Transverse colon (tissue), 3 donors: ENCODE measurements around the gene MAD2L1BP.

ENCODE experiments used
- CTCF ChIP-seq, 5 experiments: fragments of 200-600 bp in 3 of 5; fragments of 450-650 bp in 2 of 5; sonication (generic) in 3 of 5; IDR thresholded peaks; 1 replicate in 2 of 5; 2 replicates in 3 of 5; pipeline ENCODE4 v1.5.1; 2016 to 2017; ENCODE audit warnings: antibody characterized with exemption in 5 of 5, inconsistent platforms in 3 of 5, mild to moderate bottlenecking in 2 of 5, moderate library complexity in 1 of 5
- EP300 ChIP-seq: sonication (generic); formaldehyde crosslinking; IDR thresholded peaks from one replicate; pipeline ENCODE4 v1.6.1; 2017; ENCODE audit warnings: antibody characterized with exemption, low read depth
- POLR2A ChIP-seq: fragments of 450-650 bp; IDR thresholded peaks from one replicate; pipeline ENCODE4 v1.6.1; 2016; ENCODE audit warnings: antibody characterized with exemption, mild to moderate bottlenecking, moderate library complexity

- TF ChIP-seq CTCF (IDR thresholded peaks at IDR 0.05) = no peak
- TF ChIP-seq POLR2A = no peak
- no peak for TF ChIP-seq EP300
Measured at GRCh38 chr6:43647613-43648012, 12.0 kb downstream of the MAD2L1BP start.
